HG03039 (cell line): ENCODE data around the gene C19orf73.
"Not testable (repeated sequence)": the region's sequence is repeated elsewhere in the genome, so short reads cannot be mapped to it uniquely, and the experiment has no call there.

Source experiments
- ATAC-seq: cut with Tn5 transposase; IDR thresholded peaks from one replicate; pipeline ENCODE4 v1.9.1; 2021; ENCODE audit warnings: mild to moderate bottlenecking, moderate library complexity; ENCODE audit not compliant: unreplicated experiment

The C19orf73 gene

GRCh38 chr19:49103331-49104085 is 15.4 kb downstream of the C19orf73 start:
- ATAC-seq: no peak

DNA sequence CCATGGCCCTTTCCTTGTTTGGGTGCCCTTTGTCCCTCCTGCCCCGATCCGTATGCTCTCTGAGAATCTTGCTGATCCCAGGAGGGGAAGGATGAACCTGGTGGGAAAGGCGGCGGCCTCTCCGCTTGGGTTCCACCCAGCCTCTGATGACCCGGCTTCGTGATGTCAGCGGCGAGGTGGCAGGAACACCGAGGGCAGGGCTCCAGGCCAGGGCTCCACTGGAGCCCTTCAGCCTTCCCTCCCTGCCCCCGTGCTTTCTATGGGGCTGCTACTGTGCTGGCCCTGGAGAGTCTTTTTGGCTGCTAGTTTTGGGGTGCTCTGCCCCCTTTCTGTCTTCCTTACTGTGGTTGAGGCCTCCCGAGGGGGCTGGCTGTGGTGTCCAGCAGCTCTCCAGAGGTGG is 16.6 kb downstream of the C19orf73 start:
- no peak for ATAC-seq

DNA sequence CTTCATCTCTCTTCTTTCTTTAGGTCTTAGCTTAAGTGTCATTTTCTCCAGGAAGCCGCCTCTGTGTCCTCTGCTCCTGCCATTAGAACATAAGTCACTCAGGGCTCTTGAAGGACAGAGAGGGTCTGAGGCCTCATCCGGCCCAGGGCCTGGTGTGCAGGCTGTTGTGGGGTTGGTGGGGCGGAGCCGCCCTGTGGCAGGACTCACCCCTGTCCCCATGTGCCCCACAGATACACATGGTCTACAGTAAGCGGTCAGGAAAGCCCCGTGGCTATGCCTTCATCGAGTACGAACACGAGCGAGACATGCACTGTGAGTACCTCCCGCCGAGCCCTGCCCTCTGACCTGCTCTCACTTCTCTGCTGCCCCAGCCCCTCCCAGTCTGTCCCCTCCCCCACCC is 17.8 kb downstream of the C19orf73 start:
- ATAC-seq: no peak

- ATAC-seq: no peak
Observed at GRCh38 chr19:49098795-49099194, 20.1 kb downstream of the C19orf73 start.

- ATAC-seq: no peak
Observed at GRCh38 chr19:49097453-49098288, 21.3 kb downstream of the C19orf73 start.

DNA sequence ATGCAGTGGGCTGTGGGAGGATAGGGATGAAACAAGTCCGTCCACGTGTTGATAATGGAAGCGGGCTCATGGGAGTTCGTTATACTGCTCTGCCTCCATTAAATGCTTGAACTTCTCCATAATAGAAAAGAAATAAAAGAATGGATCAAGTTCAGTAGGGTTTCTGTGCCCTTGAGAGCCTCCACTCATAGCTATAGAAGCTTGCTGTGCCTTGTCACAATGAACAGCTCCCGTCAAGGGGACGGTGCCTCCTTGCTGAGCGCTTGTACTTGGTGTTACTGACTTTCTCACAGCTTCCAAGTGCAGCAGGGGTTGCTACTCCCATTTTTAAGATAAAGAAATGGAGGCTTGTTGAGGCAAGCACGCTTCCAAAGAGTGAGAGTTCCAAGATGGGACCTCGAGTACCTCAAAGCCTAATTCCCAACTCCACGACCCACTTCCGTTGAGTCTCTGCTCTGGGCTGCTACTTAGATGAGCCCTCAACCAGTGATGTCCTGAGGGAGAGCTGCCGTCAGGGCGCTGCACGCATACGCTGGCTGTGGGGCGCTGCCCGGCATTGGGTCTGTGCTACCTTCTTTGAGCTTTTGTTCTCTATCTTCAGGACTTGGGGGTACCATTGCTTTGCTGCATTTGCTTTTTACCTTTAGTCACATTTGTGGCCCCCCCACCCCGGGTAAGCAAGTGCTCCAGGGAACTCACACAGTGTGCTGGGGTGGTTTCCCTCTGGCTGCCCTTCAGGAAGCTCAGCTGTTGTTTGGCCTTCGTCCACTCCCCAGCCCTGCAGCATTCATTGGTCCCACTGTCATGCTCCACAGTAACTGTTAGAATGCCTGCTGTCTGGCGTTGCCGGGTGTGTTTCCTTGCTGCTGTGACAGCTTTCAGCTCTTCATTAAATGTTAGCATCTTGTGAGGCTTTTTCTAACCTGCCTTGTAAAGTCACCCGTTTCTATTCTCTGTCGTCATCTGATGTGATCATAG is 24.1 kb downstream of the C19orf73 start:
- no peak for ATAC-seq

- no peak for ATAC-seq
Observed at GRCh38 chr19:49092686-49093085, 26.3 kb downstream of the C19orf73 start.

DNA sequence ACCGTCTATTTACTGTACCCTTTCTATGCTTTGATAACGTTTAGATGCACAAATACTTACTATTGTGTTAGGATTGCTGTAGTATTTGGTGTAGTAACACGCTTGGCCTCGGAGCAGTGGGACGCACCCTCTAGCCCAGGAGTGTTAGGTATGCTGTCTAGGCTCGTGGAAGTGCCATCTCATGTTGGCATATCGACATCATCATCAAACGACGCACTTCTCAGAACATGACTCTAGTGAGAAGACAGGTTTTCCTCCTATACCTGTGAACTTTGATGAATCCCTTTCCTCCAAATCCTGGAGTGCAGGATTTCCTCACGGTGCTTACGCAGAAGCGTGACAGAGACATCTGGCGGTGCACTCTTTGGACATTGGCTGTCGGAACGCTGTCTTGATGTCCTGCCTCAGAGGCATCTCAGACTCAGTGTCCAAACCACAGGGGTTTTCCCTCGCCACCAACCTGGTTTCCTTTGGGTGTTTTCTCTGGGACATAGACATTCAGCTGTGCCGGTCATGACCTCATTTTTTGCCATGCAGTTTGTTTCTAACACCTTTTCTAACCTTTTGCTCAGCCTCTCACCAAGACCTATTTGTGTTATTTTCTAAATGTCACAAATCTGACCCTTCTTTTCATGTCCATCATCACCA is 27.4 kb downstream of the C19orf73 start:
- ATAC-seq: no peak

- no peak for ATAC-seq
Observed at GRCh38 chr19:49086296-49086695, 32.6 kb downstream of the C19orf73 start.

- ATAC-seq: no peak
Observed at GRCh38 chr19:49085868-49086232, 33.1 kb downstream of the C19orf73 start.

DNA sequence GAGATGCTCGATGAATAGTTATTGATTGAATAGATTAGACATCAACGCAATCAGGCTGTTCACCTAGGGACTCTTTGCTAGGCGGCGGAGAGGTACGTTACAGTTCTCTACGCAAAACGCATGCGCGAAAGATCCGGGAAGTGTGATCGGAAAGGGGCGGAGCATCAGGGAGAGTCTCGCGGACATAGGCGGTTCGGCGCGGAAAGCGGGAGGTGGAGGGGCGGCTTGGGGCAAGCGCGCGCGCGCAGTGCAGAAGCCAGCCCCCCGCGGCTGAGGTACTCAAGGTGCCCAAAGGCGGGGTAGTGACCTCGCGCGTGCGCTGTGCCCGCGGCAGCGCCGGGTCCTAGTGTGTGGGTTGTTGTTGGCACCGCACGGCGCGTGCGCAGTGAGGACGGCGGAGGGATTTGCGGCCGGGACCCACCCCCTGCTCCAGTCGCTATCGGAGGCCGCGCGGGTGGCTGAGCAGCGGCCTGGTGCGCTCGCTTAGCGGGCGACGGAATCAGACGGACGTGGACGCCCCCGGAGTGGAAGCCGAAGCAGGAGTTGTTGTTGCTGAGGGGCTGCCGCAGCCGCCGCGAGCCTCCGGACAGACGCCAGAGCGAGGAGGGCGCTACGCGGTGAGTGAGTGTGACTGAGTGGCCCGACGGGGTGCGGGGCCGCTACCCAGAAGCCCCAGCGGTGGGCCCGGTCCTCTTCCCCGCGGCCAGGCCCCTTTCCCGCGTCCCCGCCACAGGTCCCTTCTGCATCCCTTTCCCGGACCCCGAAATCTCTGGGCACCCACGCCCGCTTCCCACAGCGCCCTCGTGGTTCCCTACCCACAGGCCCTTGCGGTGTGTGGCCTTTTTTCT is 33.7 kb downstream of the C19orf73 start, which contains the start of gene SNRNP70:
TSS of gene SNRNP70 (plus strand) at position 432 of the 848 bp plus-strand sequence. CDS start 964 bp downstream, outside the sequence.
- peak; percentile 85 for ATAC-seq

DNA sequence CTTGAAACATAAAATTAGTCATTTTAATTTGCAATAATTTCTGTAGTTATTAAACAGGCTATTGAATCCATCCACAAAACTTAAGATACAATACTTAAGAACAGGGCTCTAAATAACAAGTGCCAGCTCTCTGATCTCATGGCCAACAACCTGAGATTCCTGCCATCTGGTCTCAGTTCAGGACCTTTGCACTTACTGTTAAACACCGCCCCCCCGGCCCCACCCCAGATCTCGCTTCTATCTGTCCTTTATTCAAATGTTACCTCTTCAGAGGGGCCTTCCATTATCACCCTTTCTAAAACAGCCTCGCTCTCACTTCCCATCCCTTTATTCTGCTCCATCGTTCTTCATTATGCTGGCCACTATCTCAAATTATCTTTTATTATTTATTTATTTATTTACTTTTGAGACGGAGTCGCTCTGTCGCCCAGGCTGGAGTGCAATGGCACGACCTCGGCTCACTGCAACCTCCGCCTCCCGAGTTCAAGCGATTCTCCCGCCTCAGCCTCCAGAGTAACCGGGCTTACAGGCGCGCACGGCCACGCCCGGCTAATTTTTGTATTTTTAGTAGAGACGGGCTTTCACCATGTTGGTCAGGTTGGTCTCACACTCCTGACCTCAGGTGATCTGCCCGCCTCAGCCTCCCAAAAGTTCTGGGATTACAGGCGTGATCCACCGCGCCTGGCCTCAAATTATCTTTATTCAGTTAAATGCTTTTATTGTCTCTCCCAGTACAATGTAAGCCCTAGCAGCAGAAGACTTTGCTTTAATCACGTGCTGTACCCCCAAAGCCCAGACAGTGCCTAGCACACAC is 34.5 kb downstream of the C19orf73 start:
- ATAC-seq: no peak

GRCh38 chr19:49081273-49081672 is 37.7 kb downstream of the C19orf73 start:
- no peak for ATAC-seq

DNA sequence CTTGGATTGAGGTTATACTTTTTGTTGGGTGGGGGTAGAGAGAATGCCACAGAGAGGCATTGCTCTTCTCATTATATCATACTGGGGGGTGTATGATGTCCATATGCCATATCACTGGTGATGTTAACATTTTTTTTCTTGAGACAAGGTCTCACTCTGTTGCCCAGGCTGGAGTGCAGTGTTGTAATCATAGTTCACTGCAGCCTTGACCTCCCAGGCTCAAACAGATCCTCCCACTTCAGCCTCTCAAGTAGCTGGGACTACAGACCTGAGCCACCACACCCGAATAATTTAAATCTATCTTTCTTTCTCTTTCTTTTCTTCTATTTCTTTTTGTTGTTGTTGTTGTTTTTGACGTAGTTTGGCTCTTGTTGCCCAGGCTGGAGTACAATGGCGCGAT is 38.6 kb downstream of the C19orf73 start:
- no peak for ATAC-seq

DNA sequence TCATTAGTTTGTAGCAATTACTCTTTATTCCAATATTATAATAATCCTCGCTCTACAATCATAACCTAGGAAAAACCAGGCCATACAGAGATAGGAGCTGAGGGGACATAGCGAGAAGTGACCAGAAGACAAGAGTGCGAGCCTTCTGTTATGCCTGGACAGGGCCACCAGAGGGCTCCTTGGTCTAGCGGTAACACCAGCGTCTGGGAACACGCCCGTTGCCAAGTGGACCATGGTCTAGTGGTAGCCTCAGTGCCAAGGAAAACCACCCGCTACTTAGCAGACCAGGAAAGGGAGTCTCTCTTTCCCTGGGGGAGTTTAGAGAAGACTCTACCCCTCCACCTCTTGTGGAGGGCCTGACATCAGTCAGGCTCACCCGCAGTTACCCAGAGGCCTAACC is 44.1 kb downstream of the C19orf73 start:
- not testable (repeated sequence) for ATAC-seq

- no peak for ATAC-seq
Observed at GRCh38 chr19:49073514-49074378, 45.2 kb downstream of the C19orf73 start.

DNA sequence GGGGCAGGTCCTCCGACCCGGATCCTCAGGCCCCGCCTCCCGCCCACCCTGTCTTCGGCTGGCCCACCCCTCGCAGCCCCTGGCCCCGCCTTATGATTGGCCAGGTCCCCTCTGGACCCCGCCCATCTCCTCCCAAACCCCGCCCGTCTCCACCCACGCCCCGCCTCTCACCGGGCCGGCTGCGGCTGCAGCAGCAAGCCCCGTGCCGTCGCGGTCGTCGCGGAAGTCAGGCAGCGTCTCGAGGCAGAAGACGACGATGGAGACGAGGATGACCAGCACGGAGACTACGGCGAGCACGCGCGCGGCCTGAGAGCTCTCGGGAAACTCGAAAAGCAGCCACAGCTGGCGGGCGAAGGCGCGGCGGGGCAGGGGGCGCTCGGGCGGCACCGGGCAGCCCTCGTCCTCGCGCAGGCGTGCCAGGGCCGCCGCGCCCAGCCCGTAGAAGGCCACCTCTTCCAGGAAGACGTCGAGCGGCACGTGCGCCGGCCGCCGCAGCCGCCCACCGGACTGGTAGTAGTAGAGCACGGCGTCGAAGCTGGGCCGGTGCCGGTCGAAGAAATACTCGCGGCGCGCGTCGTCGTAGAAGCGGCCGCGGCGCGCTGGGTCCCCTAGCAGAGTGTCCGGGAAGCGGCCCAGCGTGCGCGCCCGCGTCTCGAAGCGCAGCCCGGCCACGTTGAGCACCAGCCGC is 46.9 kb downstream of the C19orf73 start:
- ATAC-seq: no peak
